ENCODE results near the gene GIPC3. TPM values are rescaled to one million over a fixed set of nuclear protein-coding genes. Genes with fewer than 3 reads are reported as not detected.

The GIPC3 gene
- total and polyA plus RNA-seq, 2 experiments from 2014 or later: 0.48 to 0.59 TPM

DNA sequence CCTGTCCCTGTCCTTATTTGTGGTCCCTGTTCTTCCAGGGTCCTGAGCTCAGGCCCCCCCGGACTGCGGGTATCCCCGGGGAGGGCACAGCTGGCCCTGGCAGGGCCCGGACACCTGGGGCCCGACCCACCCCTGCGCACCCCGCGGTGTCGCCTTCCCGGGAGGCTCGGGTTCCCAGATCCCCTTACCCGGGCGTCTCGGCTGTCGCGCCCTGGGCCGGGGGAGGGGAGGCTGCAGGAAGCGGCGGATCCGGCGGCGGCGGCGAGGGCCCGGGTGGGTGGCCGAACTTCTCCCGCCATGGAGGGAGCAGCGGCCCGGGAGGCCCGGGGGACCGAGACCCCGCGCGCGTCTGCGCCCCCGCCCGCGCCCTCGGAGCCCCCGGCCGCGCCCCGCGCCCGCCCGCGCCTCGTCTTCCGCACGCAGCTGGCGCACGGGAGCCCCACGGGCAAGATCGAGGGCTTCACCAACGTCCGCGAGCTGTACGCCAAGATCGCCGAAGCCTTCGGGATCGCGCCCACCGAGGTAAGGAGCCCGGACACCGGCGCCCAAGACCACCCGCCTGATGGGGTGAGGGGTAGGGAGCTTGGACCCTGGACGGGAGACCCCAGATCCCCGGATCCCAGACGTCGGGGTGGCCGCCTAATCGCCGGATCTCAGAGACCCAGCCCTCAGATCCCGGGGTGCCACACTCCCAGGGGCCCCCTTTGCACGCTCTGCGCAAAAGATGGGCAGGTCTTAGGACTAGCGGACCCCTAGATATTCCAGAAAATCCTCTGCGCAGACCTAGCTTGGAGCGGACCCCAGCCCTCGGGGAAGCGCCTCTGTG, at the start of gene GIPC3 (continued):
- TF ChIP-seq EZH2 (IDR thresholded peaks at IDR 0.05; ENCODE audit: low read depth, unreplicated experiment): no peak

- Mint-ChIP-seq H3K27me3 (ENCODE audit: insufficient read depth, low read depth, poor library complexity) (peaks cover 21% of the 10 kb centered on the region), H3K9me3 (0 out of 3 replicates have a peak, but pooled peaks cover 3% of the 10 kb centered on the region)
- no peak for TF ChIP-seq CREB1 (CRISPR knock-in tag; IDR thresholded peaks at IDR 0.05; ENCODE audit: low read depth)
- TF ChIP-seq REST (IDR thresholded peaks at IDR 0.05; ENCODE audit: unreplicated experiment): no peak
- no peak for TF ChIP-seq EZH2 (IDR thresholded peaks at IDR 0.05; ENCODE audit: low read depth, unreplicated experiment)
- no peak for TF ChIP-seq EZH2phosphoT487 (IDR thresholded peaks at IDR 0.05; ENCODE audit: unreplicated experiment)
- TF ChIP-seq, protein P1, sequence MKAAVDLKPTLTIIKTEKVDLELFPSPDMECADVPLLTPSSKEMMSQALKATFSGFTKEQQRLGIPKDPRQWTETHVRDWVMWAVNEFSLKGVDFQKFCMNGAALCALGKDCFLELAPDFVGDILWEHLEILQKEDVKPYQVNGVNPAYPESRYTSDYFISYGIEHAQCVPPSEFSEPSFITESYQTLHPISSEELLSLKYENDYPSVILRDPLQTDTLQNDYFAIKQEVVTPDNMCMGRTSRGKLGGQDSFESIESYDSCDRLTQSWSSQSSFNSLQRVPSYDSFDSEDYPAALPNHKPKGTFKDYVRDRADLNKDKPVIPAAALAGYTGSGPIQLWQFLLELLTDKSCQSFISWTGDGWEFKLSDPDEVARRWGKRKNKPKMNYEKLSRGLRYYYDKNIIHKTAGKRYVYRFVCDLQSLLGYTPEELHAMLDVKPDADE (IDR thresholded peaks at IDR 0.05): no peak
- no peak for TF ChIP-seq NANOG (IDR thresholded peaks at IDR 0.05; ENCODE audit: borderline replicate concordance)
- no peak for TF ChIP-seq CTCF (conservative IDR thresholded peaks at IDR 0.05; ENCODE audit: low read depth in 2 of 2)
- TF ChIP-seq POLR2AphosphoS5 (IDR thresholded peaks at IDR 0.05; ENCODE audit: low read depth): no peak
- no peak for TF ChIP-seq ZNF114 (CRISPR knock-in tag; IDR thresholded peaks at IDR 0.05)
- TF ChIP-seq, protein P2, sequence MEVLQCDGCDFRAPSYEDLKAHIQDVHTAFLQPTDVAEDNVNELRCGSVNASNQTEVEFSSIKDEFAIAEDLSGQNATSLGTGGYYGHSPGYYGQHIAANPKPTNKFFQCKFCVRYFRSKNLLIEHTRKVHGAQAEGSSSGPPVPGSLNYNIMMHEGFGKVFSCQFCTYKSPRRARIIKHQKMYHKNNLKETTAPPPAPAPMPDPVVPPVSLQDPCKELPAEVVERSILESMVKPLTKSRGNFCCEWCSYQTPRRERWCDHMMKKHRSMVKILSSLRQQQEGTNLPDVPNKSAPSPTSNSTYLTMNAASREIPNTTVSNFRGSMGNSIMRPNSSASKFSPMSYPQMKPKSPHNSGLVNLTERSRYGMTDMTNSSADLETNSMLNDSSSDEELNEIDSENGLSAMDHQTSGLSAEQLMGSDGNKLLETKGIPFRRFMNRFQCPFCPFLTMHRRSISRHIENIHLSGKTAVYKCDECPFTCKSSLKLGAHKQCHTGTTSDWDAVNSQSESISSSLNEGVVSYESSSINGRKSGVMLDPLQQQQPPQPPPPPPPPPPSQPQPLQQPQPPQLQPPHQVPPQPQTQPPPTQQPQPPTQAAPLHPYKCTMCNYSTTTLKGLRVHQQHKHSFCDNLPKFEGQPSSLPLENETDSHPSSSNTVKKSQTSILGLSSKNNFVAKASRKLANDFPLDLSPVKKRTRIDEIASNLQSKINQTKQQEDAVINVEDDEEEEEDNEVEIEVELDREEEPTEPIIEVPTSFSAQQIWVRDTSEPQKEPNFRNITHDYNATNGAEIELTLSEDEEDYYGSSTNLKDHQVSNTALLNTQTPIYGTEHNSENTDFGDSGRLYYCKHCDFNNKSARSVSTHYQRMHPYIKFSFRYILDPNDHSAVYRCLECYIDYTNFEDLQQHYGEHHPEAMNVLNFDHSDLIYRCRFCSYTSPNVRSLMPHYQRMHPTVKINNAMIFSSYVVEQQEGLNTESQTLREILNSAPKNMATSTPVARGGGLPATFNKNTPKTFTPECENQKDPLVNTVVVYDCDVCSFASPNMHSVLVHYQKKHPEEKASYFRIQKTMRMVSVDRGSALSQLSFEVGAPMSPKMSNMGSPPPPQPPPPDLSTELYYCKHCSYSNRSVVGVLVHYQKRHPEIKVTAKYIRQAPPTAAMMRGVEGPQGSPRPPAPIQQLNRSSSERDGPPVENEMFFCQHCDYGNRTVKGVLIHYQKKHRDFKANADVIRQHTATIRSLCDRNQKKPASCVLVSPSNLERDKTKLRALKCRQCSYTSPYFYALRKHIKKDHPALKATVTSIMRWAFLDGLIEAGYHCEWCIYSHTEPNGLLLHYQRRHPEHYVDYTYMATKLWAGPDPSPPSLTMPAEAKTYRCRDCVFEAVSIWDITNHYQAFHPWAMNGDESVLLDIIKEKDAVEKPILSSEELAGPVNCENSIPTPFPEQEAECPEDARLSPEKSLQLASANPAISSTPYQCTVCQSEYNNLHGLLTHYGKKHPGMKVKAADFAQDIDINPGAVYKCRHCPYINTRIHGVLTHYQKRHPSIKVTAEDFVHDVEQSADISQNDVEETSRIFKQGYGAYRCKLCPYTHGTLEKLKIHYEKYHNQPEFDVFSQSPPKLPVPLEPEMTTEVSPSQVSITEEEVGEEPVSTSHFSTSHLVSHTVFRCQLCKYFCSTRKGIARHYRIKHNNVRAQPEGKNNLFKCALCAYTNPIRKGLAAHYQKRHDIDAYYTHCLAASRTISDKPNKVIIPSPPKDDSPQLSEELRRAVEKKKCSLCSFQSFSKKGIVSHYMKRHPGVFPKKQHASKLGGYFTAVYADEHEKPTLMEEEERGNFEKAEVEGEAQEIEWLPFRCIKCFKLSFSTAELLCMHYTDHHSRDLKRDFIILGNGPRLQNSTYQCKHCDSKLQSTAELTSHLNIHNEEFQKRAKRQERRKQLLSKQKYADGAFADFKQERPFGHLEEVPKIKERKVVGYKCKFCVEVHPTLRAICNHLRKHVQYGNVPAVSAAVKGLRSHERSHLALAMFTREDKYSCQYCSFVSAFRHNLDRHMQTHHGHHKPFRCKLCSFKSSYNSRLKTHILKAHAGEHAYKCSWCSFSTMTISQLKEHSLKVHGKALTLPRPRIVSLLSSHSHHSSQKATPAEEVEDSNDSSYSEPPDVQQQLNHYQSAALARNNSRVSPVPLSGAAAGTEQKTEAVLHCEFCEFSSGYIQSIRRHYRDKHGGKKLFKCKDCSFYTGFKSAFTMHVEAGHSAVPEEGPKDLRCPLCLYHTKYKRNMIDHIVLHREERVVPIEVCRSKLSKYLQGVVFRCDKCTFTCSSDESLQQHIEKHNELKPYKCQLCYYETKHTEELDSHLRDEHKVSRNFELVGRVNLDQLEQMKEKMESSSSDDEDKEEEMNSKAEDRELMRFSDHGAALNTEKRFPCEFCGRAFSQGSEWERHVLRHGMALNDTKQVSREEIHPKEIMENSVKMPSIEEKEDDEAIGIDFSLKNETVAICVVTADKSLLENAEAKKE (CRISPR knock-in tag; IDR thresholded peaks at IDR 0.05): no peak
- TF ChIP-seq ZNF331 (CRISPR knock-in tag; IDR thresholded peaks at IDR 0.05; ENCODE audit: low read depth): no peak
- no peak for TF ChIP-seq STAT1 (IDR thresholded peaks at IDR 0.05; ENCODE audit: unreplicated experiment)
Observed at GRCh38 chr19:3535563-3535965, 49.7 kb upstream of the GIPC3 start.

More at GRCh38 chr19:3535563-3535965, 49.7 kb upstream of the GIPC3 start:
- Histone ChIP-seq H3K27me3 (ENCODE audit: insufficient read depth) (no peaks in the 10 kb centered on the region), H3K4me3 (no peak overlapping the region), H2AFZ (no peak overlapping the region), H3K79me2 (replicated peaks; ENCODE audit: insufficient read depth) (no peaks in the 10 kb centered on the region), H3F3A (replicated peaks; ENCODE audit: low read depth) (peaks cover 7% of the 10 kb centered on the region; the same call in 1 of the 2 replicates), H4K20me1 (replicated peaks; ENCODE audit: insufficient read depth) (no peaks in the 10 kb centered on the region; the same call in 1 of the 2 replicates), H3K4me1 (ENCODE audit: insufficient read depth) (no peaks in the 10 kb centered on the region), H3K9me2 (ENCODE audit: insufficient read depth) (no peaks in the 10 kb centered on the region), H3K36me3 (ENCODE audit: insufficient read depth) (no peaks in the 10 kb centered on the region), H3K4me2 (no peak overlapping the region), H3K27ac (ENCODE audit: low read depth) (no peak overlapping the region)
- Mint-ChIP-seq H3K27ac (no peak overlapping the region), H3K4me3 (no peak overlapping the region), H3K36me3 (ENCODE audit: low read depth) (peaks cover 36% of the 10 kb centered on the region), H3K4me1 (peaks cover 10% of the 10 kb centered on the region; the same call in 2 of the 3 replicates)
- no peak for ATAC-seq
- DNase-seq (ENCODE audit: low spot score): no peak
